ENCODE data around the gene F5. TPM values are rescaled to one million over a fixed set of nuclear protein-coding genes. Genes with fewer than 3 reads are reported as not detected.
A peak's percentile ranks its signal among the peaks of the same experiment; 100 is the strongest.

The F5 gene
- total RNA-seq, 4 donors from 2014 or later: 0.32 to 0.82 (median 0.37) TPM; not detected in 1

- H3K27me3 ChIP-seq: peaks cover 6% of the 10 kb centered on the region
- no peak overlapping the region for H3K4me3 ChIP-seq
- 69 to 81% methylated on average over 4 of the region's 4 CpGs for WGBS, 2 donors (ENCODE audit: low coverage in 1 of 2)
- no peaks in the 10 kb centered on the region for H3K36me3 ChIP-seq
- H3K4me1 ChIP-seq: peaks cover 0 to 4% (median 0%) of the 10 kb centered on the region in 4 donors
- no peak for DNase-seq
- intact Hi-C loops (cut with DNase I; ENCODE audit: low total_unique reads) (no loop called here), in situ Hi-C loops (cut with MboI; ENCODE audit: low pct_ligation_motif_present in 1 of 4, low pct_unique_long_range_greater_than_20kb in 1 of 4, low sequenced_read_pairs in 3 of 4) (loop anchor here in 1 of 4 donors (10.0 kb wide), 1 partner anchor 97 kb away; no protein-coding TSS in a partner anchor)
- no peaks in the 10 kb centered on the region for H3K9me3 ChIP-seq
- TF ChIP-seq CTCF (IDR thresholded peaks at IDR 0.05) (no peak), POLR2AphosphoS5 (IDR thresholded peaks at IDR 0.05) (no peak), EP300 (IDR thresholded peaks at IDR 0.05; ENCODE audit: low read depth) (no peak)
- H3K27ac ChIP-seq: no peak overlapping the region
These were observed 21.9 kb upstream of the F5 start for GRCh38 chr1:169608226-169608625.

GRCh38 chr1:169604781-169605560 is 18.7 kb upstream of the F5 start:
- in situ Hi-C loops (cut with MboI; ENCODE audit: low pct_ligation_motif_present in 1 of 4, low pct_unique_long_range_greater_than_20kb in 1 of 4, low sequenced_read_pairs in 3 of 4): loop anchor here in 1 of 4 donors (10.0 kb wide), 1 partner anchor 100 kb away; no protein-coding TSS in a partner anchor
- Histone ChIP-seq H3K9me3 (no peaks in the 10 kb centered on the region), H3K27ac (no peak overlapping the region), H3K4me3 (no peak overlapping the region), H3K27me3 (no peaks in the 10 kb centered on the region), H3K4me1 (peaks cover 0 to 4% (median 0%) of the 10 kb centered on the region in 4 donors), H3K36me3 (no peaks in the 10 kb centered on the region)
- 23 to 45% methylated on average over 2 to 5 of the region's 5 CpGs for WGBS, 2 donors (ENCODE audit: low coverage in 1 of 2)
- TF ChIP-seq EP300 (IDR thresholded peaks at IDR 0.05; ENCODE audit: low read depth): no peak
- TF ChIP-seq CTCF (IDR thresholded peaks at IDR 0.05): no peak
- TF ChIP-seq POLR2A (IDR thresholded peaks at IDR 0.05): no peak
- no peak for TF ChIP-seq POLR2AphosphoS5 (IDR thresholded peaks at IDR 0.05)
- intact Hi-C loops (cut with DNase I; ENCODE audit: low total_unique reads): no loop called here
- DNase-seq: no peak

GRCh38 chr1:169601096-169601881 is 15.0 kb upstream of the F5 start:
- Histone ChIP-seq H3K27ac (no peak overlapping the region), H3K36me3 (no peaks in the 10 kb centered on the region), H3K27me3 (no peaks in the 10 kb centered on the region), H3K4me3 (no peak overlapping the region), H3K9me3 (no peaks in the 10 kb centered on the region), H3K4me1 (peaks cover 0 to 4% (median 0%) of the 10 kb centered on the region in 4 donors)
- in situ Hi-C loops (cut with MboI; ENCODE audit: low pct_ligation_motif_present in 1 of 4, low pct_unique_long_range_greater_than_20kb in 1 of 4, low sequenced_read_pairs in 3 of 4): loop anchor here in 1 of 4 donors (10.0 kb wide), 1 partner anchor 104 kb away; no protein-coding TSS in a partner anchor
- no peak for DNase-seq
- no peak for TF ChIP-seq EP300 (IDR thresholded peaks at IDR 0.05; ENCODE audit: low read depth)
- TF ChIP-seq CTCF (IDR thresholded peaks at IDR 0.05): peak in 4 of 5 experiments; percentile 26 to 46 (median 28)
- TF ChIP-seq POLR2AphosphoS5 (IDR thresholded peaks at IDR 0.05): no peak
- intact Hi-C loops (cut with DNase I; ENCODE audit: low total_unique reads): no loop called here
- 35 to 50% methylated on average over 2 to 3 of the region's 3 CpGs for WGBS, 2 donors (ENCODE audit: low coverage in 1 of 2)
